Esophagus squamous epithelium (tissue), 4 donors: Measurements from ENCODE around the gene IL23A.

Experiments used
- POLR2A ChIP-seq, 4 donors: fragments of 450-650 bp; IDR thresholded peaks; one replicate each; pipeline ENCODE4 v1.6.1; 2017; ENCODE audit warnings: antibody characterized with exemption in 4 of 4, mild to moderate bottlenecking in 4 of 4, moderate library complexity in 3 of 4
- TF ChIP-seq, protein P1 (sequence below), 6 experiments: fragments of 450-650 bp in 4 of 6; fragments of 200-600 bp in 2 of 6; sonication (generic) in 2 of 6; IDR thresholded peaks; one replicate each; pipeline ENCODE4 v1.5.1; 2016 to 2019; ENCODE audit warnings: antibody characterized with exemption in 6 of 6, mild to moderate bottlenecking in 4 of 6, moderate library complexity in 4 of 6

DNA sequence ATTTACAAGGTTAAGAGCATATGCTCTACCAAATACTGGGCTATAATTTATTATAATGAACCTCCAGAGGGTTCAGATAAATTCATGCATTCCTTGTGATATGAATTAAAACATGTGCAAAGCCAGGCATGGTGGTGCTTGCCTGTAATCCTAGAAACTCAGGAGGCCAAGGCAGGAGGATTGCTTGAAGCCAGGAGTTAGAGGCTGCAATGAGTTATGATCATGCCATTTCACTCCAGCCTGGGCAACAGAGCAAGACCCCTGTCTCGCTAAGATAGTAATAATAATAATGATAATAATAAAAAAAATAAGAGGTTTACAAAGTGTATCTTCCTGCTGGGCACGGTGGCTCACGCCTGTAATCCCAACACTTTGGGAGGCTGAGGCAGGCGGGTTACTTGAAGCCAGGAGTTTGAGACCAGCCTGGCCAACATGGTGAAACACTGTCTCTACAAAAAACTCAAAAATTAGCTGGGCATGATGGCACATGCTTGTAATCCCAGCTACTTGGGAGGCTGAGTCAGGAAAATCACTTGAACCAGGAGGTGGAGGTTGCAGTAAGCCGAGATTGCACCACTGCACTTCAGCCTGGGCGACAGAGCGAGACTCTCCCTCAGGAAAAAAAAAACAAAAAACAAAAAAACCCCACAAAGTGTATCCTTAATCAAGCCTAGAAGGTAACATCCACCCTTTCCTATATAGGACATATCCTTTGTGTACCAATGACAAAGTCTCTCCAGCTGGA is 31.3 kb upstream of the IL23A start:
- TF ChIP-seq, protein P1, sequence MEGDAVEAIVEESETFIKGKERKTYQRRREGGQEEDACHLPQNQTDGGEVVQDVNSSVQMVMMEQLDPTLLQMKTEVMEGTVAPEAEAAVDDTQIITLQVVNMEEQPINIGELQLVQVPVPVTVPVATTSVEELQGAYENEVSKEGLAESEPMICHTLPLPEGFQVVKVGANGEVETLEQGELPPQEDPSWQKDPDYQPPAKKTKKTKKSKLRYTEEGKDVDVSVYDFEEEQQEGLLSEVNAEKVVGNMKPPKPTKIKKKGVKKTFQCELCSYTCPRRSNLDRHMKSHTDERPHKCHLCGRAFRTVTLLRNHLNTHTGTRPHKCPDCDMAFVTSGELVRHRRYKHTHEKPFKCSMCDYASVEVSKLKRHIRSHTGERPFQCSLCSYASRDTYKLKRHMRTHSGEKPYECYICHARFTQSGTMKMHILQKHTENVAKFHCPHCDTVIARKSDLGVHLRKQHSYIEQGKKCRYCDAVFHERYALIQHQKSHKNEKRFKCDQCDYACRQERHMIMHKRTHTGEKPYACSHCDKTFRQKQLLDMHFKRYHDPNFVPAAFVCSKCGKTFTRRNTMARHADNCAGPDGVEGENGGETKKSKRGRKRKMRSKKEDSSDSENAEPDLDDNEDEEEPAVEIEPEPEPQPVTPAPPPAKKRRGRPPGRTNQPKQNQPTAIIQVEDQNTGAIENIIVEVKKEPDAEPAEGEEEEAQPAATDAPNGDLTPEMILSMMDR (IDR thresholded peaks at IDR 0.05): no peak
- no peak for TF ChIP-seq POLR2A (IDR thresholded peaks at IDR 0.05)
